ENCODE data around the gene AHR.

DNA sequence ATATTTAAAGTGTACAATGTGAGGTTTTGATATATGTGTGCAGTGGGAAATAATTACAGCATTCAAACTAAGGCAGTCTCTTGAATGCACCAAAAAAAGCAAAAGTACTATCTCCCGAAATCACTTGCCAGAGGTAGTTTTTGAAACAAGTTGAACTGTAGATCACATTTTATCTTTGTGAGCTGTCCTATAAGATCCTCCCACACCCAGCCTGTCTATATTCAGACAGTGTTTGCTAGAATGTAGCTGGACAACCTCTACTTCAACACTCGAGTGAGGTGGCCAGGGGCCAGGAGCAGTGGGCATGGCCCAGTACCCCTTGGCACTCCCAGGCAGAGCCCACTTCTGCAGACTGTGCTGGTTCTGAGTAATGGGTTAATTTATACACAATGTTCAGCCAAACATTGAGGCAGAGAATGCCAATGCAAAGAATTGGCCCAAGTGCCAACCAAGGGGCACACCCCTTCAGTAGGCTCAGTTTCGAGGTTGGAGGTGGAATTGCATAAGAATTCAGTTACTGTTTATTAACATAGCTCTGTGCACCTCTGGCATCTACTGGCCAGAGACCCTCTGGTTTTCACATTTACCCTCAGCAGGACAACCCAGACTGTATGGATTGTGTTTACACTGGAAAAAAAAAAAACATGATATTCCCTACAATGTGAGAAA, 70.5 kb downstream of the AHR start:
- TF ChIP-seq, protein P1, sequence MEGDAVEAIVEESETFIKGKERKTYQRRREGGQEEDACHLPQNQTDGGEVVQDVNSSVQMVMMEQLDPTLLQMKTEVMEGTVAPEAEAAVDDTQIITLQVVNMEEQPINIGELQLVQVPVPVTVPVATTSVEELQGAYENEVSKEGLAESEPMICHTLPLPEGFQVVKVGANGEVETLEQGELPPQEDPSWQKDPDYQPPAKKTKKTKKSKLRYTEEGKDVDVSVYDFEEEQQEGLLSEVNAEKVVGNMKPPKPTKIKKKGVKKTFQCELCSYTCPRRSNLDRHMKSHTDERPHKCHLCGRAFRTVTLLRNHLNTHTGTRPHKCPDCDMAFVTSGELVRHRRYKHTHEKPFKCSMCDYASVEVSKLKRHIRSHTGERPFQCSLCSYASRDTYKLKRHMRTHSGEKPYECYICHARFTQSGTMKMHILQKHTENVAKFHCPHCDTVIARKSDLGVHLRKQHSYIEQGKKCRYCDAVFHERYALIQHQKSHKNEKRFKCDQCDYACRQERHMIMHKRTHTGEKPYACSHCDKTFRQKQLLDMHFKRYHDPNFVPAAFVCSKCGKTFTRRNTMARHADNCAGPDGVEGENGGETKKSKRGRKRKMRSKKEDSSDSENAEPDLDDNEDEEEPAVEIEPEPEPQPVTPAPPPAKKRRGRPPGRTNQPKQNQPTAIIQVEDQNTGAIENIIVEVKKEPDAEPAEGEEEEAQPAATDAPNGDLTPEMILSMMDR (IDR thresholded peaks at IDR 0.05), result no peak
- TF ChIP-seq EZH2 (IDR thresholded peaks at IDR 0.05; ENCODE audit: borderline replicate concordance, insufficient read depth, low read depth, low read length, poor library complexity, severe bottlenecking), result no peak
